A204.1 (cell line): ENCODE measurements around the gene PTPN23.
"Not testable (repeated sequence)": the region's sequence is repeated elsewhere in the genome, so short reads cannot be mapped to it uniquely, and the experiment has no call there.

Source experiments
- FAIRE-seq: peaks from 2 replicates; lab custom pipeline; 2012; peaks lifted over from hg19 to GRCh38; lab: Jason Lieb, UNC

The PTPN23 gene

GRCh38 chr3:47441796-47442551 is 61.2 kb downstream of the PTPN23 start:
- FAIRE-seq: no peak

- no peak for FAIRE-seq
Measured at GRCh38 chr3:47443611-47443995, 62.8 kb downstream of the PTPN23 start.

- no peak for FAIRE-seq
Measured at GRCh38 chr3:47444103-47444502, 63.3 kb downstream of the PTPN23 start.

GRCh38 chr3:47452453-47453215 is 71.8 kb downstream of the PTPN23 start:
- no peak for FAIRE-seq

- FAIRE-seq: no peak
Measured at GRCh38 chr3:47455806-47456452, 75.1 kb downstream of the PTPN23 start.

GRCh38 chr3:47456984-47457383 is 76.2 kb downstream of the PTPN23 start:
- FAIRE-seq: no peak

- FAIRE-seq: not testable (repeated sequence)
Measured at GRCh38 chr3:47459534-47460085, 78.8 kb downstream of the PTPN23 start.
